Iris pigment epithelial cell (primary cell): ENCODE results near the gene ANKRD53.

Source experiments
- DNase-seq: peaks from one replicate; pipeline ENCODE4 v3.0.0-alpha.2; 2011; ENCODE audit warnings: low read depth

The ANKRD53 gene

GRCh38 chr2:70967189-70967588 is 11.2 kb upstream of the ANKRD53 start:
- DNase-seq: no peak

GRCh38 chr2:70974592-70974991 is 3.8 kb upstream of the ANKRD53 start:
- no peak for DNase-seq

GRCh38 chr2:70975237-70975636 is 3.2 kb upstream of the ANKRD53 start:
- no peak for DNase-seq

GRCh38 chr2:70977605-70978205 is 725 bp upstream of the ANKRD53 start:
- DNase-seq: peak; percentile 86

- DNase-seq: peak; percentile 28
Measured at GRCh38 chr2:70979180-70979488, 704 bp downstream of the ANKRD53 start.

GRCh38 chr2:70979626-70980025 is 1.2 kb downstream of the ANKRD53 start:
- DNase-seq: no peak

GRCh38 chr2:70981421-70981820 is 3.0 kb downstream of the ANKRD53 start:
- no peak for DNase-seq

- no peak for DNase-seq
Measured at GRCh38 chr2:70981866-70982810, 3.7 kb downstream of the ANKRD53 start.

- DNase-seq: no peak
Measured at GRCh38 chr2:70982971-70983370, 4.5 kb downstream of the ANKRD53 start.

- DNase-seq: no peak
Measured at GRCh38 chr2:70983506-70984227, 5.2 kb downstream of the ANKRD53 start.

GRCh38 chr2:70984228-70984575 is 5.8 kb downstream of the ANKRD53 start:
- DNase-seq: no peak

- DNase-seq: peak; percentile 58
Measured at GRCh38 chr2:70984576-70985282, 6.3 kb downstream of the ANKRD53 start.

GRCh38 chr2:70985283-70985688 is 6.9 kb downstream of the ANKRD53 start:
- DNase-seq: no peak

- no peak for DNase-seq
Measured at GRCh38 chr2:70985956-70986355, 7.5 kb downstream of the ANKRD53 start.

- no peak for DNase-seq
Measured at GRCh38 chr2:70986499-70987189, 8.2 kb downstream of the ANKRD53 start.

- no peak for DNase-seq
Measured at GRCh38 chr2:70987386-70987785, 9.0 kb downstream of the ANKRD53 start.

GRCh38 chr2:70988151-70988550 is 9.7 kb downstream of the ANKRD53 start:
- no peak for DNase-seq

GRCh38 chr2:70988726-70989648 is 10.6 kb downstream of the ANKRD53 start:
- DNase-seq: no peak

- no peak for DNase-seq
Measured at GRCh38 chr2:70990216-70990615, 11.8 kb downstream of the ANKRD53 start.

- DNase-seq: no peak
Measured at GRCh38 chr2:70991142-70991541, 12.7 kb downstream of the ANKRD53 start.

- DNase-seq: no peak
Measured at GRCh38 chr2:70991742-70992141, 13.3 kb downstream of the ANKRD53 start.
